ENCODE results near the gene EVA1B. TPM values are rescaled to one million over a fixed set of nuclear protein-coding genes. Genes with fewer than 3 reads are reported as not detected.

EVA1B gene
- total and polyA plus RNA-seq, 2 donors, result 11.2 to 15.5 TPM

- DNase-seq (ENCODE audit: low read depth in 6 of 9, low spot score in 9 of 9), result no peak
- WGBS, result 98% methylated on average over 34 of the region's 34 CpGs
- no peaks in the 10 kb centered on the region for H3K4me1 ChIP-seq (ENCODE audit: control insufficient read depth in 2 of 2, insufficient read depth in 2 of 2, low read length in 2 of 2)
- H3K9me3 ChIP-seq (ENCODE audit: control insufficient read depth in 2 of 2, insufficient read depth in 1 of 2, low read length in 1 of 2), result no peaks in the 10 kb centered on the region
- H3K36me3 ChIP-seq (ENCODE audit: control insufficient read depth in 2 of 2, insufficient read depth in 2 of 2, low read length in 1 of 2), result peaks cover 23 to 41% of the 10 kb centered on the region in 2 donors
- no peak overlapping the region for H3K27ac ChIP-seq (ENCODE audit: low read depth in 1 of 2, low read length in 1 of 2)
- no peak overlapping the region for H3K4me3 ChIP-seq (ENCODE audit: low read length in 2 of 2)
- H3K27me3 ChIP-seq (ENCODE audit: control insufficient read depth in 2 of 2, insufficient read depth in 1 of 2, low read length in 1 of 2), result no peaks in the 10 kb centered on the region
Observed at GRCh38 chr1:36341626-36342320, 18.3 kb upstream of the EVA1B start.

GRCh38 chr1:36339615-36340014 lies 16.2 kb upstream of the EVA1B start:
- Histone ChIP-seq H3K27me3 (ENCODE audit: control insufficient read depth in 2 of 2, insufficient read depth in 1 of 2, low read length in 1 of 2) (no peaks in the 10 kb centered on the region), H3K36me3 (ENCODE audit: control insufficient read depth in 2 of 2, insufficient read depth in 2 of 2, low read length in 1 of 2) (peaks cover 9 to 33% of the 10 kb centered on the region in 2 donors), H3K4me1 (ENCODE audit: control insufficient read depth in 2 of 2, insufficient read depth in 2 of 2, low read length in 2 of 2) (no peaks in the 10 kb centered on the region), H3K27ac (ENCODE audit: low read depth in 1 of 2, low read length in 1 of 2) (no peak overlapping the region), H3K9me3 (ENCODE audit: control insufficient read depth in 2 of 2, insufficient read depth in 1 of 2, low read length in 1 of 2) (no peaks in the 10 kb centered on the region), H3K4me3 (ENCODE audit: low read length in 2 of 2) (no peak overlapping the region)
- no peak for DNase-seq (ENCODE audit: low read depth in 6 of 9, low spot score in 9 of 9)
- 95% methylated on average over 9 of the region's 9 CpGs for WGBS

GRCh38 chr1:36339215-36339614 lies 15.8 kb upstream of the EVA1B start:
- DNase-seq (ENCODE audit: low read depth in 6 of 9, low spot score in 9 of 9), result no peak
- 93% methylated on average over 7 of the region's 7 CpGs for WGBS
- Histone ChIP-seq H3K4me3 (ENCODE audit: low read length in 2 of 2) (no peak overlapping the region), H3K36me3 (ENCODE audit: control insufficient read depth in 2 of 2, insufficient read depth in 2 of 2, low read length in 1 of 2) (peaks cover 7 to 30% of the 10 kb centered on the region in 2 donors), H3K4me1 (ENCODE audit: control insufficient read depth in 2 of 2, insufficient read depth in 2 of 2, low read length in 2 of 2) (no peaks in the 10 kb centered on the region), H3K27me3 (ENCODE audit: control insufficient read depth in 2 of 2, insufficient read depth in 1 of 2, low read length in 1 of 2) (no peaks in the 10 kb centered on the region), H3K27ac (ENCODE audit: low read depth in 1 of 2, low read length in 1 of 2) (no peak overlapping the region), H3K9me3 (ENCODE audit: control insufficient read depth in 2 of 2, insufficient read depth in 1 of 2, low read length in 1 of 2) (no peaks in the 10 kb centered on the region)

GRCh38 chr1:36337830-36338229 lies 14.4 kb upstream of the EVA1B start:
- 98% methylated on average over 6 of the region's 6 CpGs for WGBS
- no peaks in the 10 kb centered on the region for H3K4me1 ChIP-seq (ENCODE audit: control insufficient read depth in 2 of 2, insufficient read depth in 2 of 2, low read length in 2 of 2)
- DNase-seq (ENCODE audit: low read depth in 6 of 9, low spot score in 9 of 9), result no peak
- peaks cover 6 to 18% of the 10 kb centered on the region in 2 donors for H3K36me3 ChIP-seq (ENCODE audit: control insufficient read depth in 2 of 2, insufficient read depth in 2 of 2, low read length in 1 of 2)
- H3K27me3 ChIP-seq (ENCODE audit: control insufficient read depth in 2 of 2, insufficient read depth in 1 of 2, low read length in 1 of 2), result no peaks in the 10 kb centered on the region
- no peak overlapping the region for H3K27ac ChIP-seq (ENCODE audit: low read depth in 1 of 2, low read length in 1 of 2)
- no peak overlapping the region for H3K4me3 ChIP-seq (ENCODE audit: low read length in 2 of 2)
- H3K9me3 ChIP-seq (ENCODE audit: control insufficient read depth in 2 of 2, insufficient read depth in 1 of 2, low read length in 1 of 2), result no peaks in the 10 kb centered on the region

- H3K9me3 ChIP-seq (ENCODE audit: control insufficient read depth in 2 of 2, insufficient read depth in 1 of 2, low read length in 1 of 2), result no peaks in the 10 kb centered on the region
- no peak overlapping the region for H3K4me3 ChIP-seq (ENCODE audit: low read length in 2 of 2)
- 96% methylated on average over 15 of the region's 15 CpGs for WGBS
- DNase-seq (ENCODE audit: low read depth in 6 of 9, low spot score in 9 of 9), result no peak
- H3K36me3 ChIP-seq (ENCODE audit: control insufficient read depth in 2 of 2, insufficient read depth in 2 of 2, low read length in 1 of 2), result no peaks in the 10 kb centered on the region
- no peaks in the 10 kb centered on the region for H3K4me1 ChIP-seq (ENCODE audit: control insufficient read depth in 2 of 2, insufficient read depth in 2 of 2, low read length in 2 of 2)
- H3K27ac ChIP-seq (ENCODE audit: low read depth in 1 of 2, low read length in 1 of 2), result no peak overlapping the region
- H3K27me3 ChIP-seq (ENCODE audit: control insufficient read depth in 2 of 2, insufficient read depth in 1 of 2, low read length in 1 of 2), result peaks cover 0 to 7% of the 10 kb centered on the region in 2 donors
Observed at GRCh38 chr1:36330940-36331339, 7.5 kb upstream of the EVA1B start.

GRCh38 chr1:36329817-36330216 lies 6.4 kb upstream of the EVA1B start:
- H3K4me1 ChIP-seq (ENCODE audit: control insufficient read depth in 2 of 2, insufficient read depth in 2 of 2, low read length in 2 of 2), result no peaks in the 10 kb centered on the region
- WGBS, result 91% methylated on average over 9 of the region's 9 CpGs
- peaks cover 4 to 16% of the 10 kb centered on the region in 2 donors for H3K27me3 ChIP-seq (ENCODE audit: control insufficient read depth in 2 of 2, insufficient read depth in 1 of 2, low read length in 1 of 2)
- H3K36me3 ChIP-seq (ENCODE audit: control insufficient read depth in 2 of 2, insufficient read depth in 2 of 2, low read length in 1 of 2), result no peaks in the 10 kb centered on the region
- H3K27ac ChIP-seq (ENCODE audit: low read depth in 1 of 2, low read length in 1 of 2), result no peak overlapping the region
- H3K4me3 ChIP-seq (ENCODE audit: low read length in 2 of 2), result no peak overlapping the region
- no peaks in the 10 kb centered on the region for H3K9me3 ChIP-seq (ENCODE audit: control insufficient read depth in 2 of 2, insufficient read depth in 1 of 2, low read length in 1 of 2)
- DNase-seq (ENCODE audit: low read depth in 6 of 9, low spot score in 9 of 9), result no peak

GRCh38 chr1:36328713-36329112 lies 5.3 kb upstream of the EVA1B start:
- Histone ChIP-seq H3K27me3 (ENCODE audit: control insufficient read depth in 2 of 2, insufficient read depth in 1 of 2, low read length in 1 of 2) (peaks cover 15 to 27% of the 10 kb centered on the region in 2 donors), H3K27ac (ENCODE audit: low read depth in 1 of 2, low read length in 1 of 2) (no peak overlapping the region), H3K4me1 (ENCODE audit: control insufficient read depth in 2 of 2, insufficient read depth in 2 of 2, low read length in 2 of 2) (peaks cover 4 to 9% of the 10 kb centered on the region in 2 donors), H3K4me3 (ENCODE audit: low read length in 2 of 2) (no peak overlapping the region), H3K36me3 (ENCODE audit: control insufficient read depth in 2 of 2, insufficient read depth in 2 of 2, low read length in 1 of 2) (no peaks in the 10 kb centered on the region), H3K9me3 (ENCODE audit: control insufficient read depth in 2 of 2, insufficient read depth in 1 of 2, low read length in 1 of 2) (no peaks in the 10 kb centered on the region)
- 84% methylated on average over 6 of the region's 6 CpGs for WGBS
- no peak for DNase-seq (ENCODE audit: low read depth in 6 of 9, low spot score in 9 of 9)

- no peak for DNase-seq (ENCODE audit: low read depth in 6 of 9, low spot score in 9 of 9)
- peaks cover 21 to 33% of the 10 kb centered on the region in 2 donors for H3K27me3 ChIP-seq (ENCODE audit: control insufficient read depth in 2 of 2, insufficient read depth in 1 of 2, low read length in 1 of 2)
- no peaks in the 10 kb centered on the region for H3K36me3 ChIP-seq (ENCODE audit: control insufficient read depth in 2 of 2, insufficient read depth in 2 of 2, low read length in 1 of 2)
- H3K4me3 ChIP-seq (ENCODE audit: low read length in 2 of 2), result no peak overlapping the region
- WGBS, result 95% methylated on average over 6 of the region's 6 CpGs
- H3K4me1 ChIP-seq (ENCODE audit: control insufficient read depth in 2 of 2, insufficient read depth in 2 of 2, low read length in 2 of 2), result peaks cover 7 to 10% of the 10 kb centered on the region in 2 donors
- no peak overlapping the region for H3K27ac ChIP-seq (ENCODE audit: low read depth in 1 of 2, low read length in 1 of 2)
- H3K9me3 ChIP-seq (ENCODE audit: control insufficient read depth in 2 of 2, insufficient read depth in 1 of 2, low read length in 1 of 2), result no peaks in the 10 kb centered on the region
Observed at GRCh38 chr1:36328088-36328480, 4.6 kb upstream of the EVA1B start.

- DNase-seq (ENCODE audit: low read depth in 6 of 9, low spot score in 9 of 9), result no peak
- Histone ChIP-seq H3K4me3 (ENCODE audit: low read length in 2 of 2) (no peak overlapping the region), H3K4me1 (ENCODE audit: control insufficient read depth in 2 of 2, insufficient read depth in 2 of 2, low read length in 2 of 2) (peaks cover 8 to 15% of the 10 kb centered on the region in 2 donors), H3K36me3 (ENCODE audit: control insufficient read depth in 2 of 2, insufficient read depth in 2 of 2, low read length in 1 of 2) (no peaks in the 10 kb centered on the region), H3K9me3 (ENCODE audit: control insufficient read depth in 2 of 2, insufficient read depth in 1 of 2, low read length in 1 of 2) (no peaks in the 10 kb centered on the region), H3K27ac (ENCODE audit: low read depth in 1 of 2, low read length in 1 of 2) (no peak overlapping the region), H3K27me3 (ENCODE audit: control insufficient read depth in 2 of 2, insufficient read depth in 1 of 2, low read length in 1 of 2) (peaks cover 26 to 38% of the 10 kb centered on the region in 2 donors)
- 94% methylated on average over 9 of the region's 9 CpGs for WGBS
Observed at GRCh38 chr1:36327421-36328087, 4.1 kb upstream of the EVA1B start.

All from thymus (tissue), 11 donors.